ENCODE measurements around the gene RPL7A.

The RPL7A gene

GRCh38 chr9:133352635-133353340 lies 4.8 kb downstream of the RPL7A start:
- in situ Hi-C loops (cut with HindIII; ENCODE audit: low sequenced_read_pairs): no loop called here
- TF ChIP-seq CTCF (IDR thresholded peaks at IDR 0.05; ENCODE audit: low read depth, low read length, missing control alignments): no peak
- no peak overlapping the region for H3K4me3 ChIP-seq (ENCODE audit: low read depth, low read length)
- no peak for DNase-seq (ENCODE audit: low read depth)

- no peak overlapping the region for H3K4me3 ChIP-seq (ENCODE audit: low read depth, low read length)
- in situ Hi-C loops (cut with HindIII; ENCODE audit: low sequenced_read_pairs): no loop called here
- TF ChIP-seq CTCF (IDR thresholded peaks at IDR 0.05; ENCODE audit: low read depth, low read length, missing control alignments): no peak
- no peak for DNase-seq (ENCODE audit: low read depth)
Measured at GRCh38 chr9:133353548-133353947, 5.5 kb downstream of the RPL7A start.

DNA sequence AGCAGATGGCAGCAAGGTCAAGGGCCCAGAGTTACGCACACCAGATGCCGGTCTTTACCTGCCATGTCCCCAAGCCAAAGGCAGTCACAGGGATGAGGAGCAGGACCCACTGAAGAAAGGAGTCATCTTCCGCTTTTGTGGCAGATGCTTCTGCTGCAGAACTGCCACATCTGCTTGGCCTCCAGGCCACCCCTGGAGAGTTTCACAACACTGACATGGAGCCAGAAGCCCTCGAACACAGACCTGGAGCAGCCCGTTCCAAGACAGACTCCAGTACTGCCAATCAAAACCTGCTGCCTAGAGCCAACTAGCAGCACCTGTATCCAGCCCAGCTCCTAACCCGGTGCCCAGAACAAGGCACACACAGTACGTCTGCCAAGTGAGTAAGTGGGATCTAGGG lies 6.7 kb downstream of the RPL7A start:
- no peak overlapping the region for H3K4me3 ChIP-seq (ENCODE audit: low read depth, low read length)
- no peak for TF ChIP-seq CTCF (IDR thresholded peaks at IDR 0.05; ENCODE audit: low read depth, low read length, missing control alignments)
- DNase-seq (ENCODE audit: low read depth): no peak
- in situ Hi-C loops (cut with HindIII; ENCODE audit: low sequenced_read_pairs): no loop called here

- no peak for TF ChIP-seq CTCF (IDR thresholded peaks at IDR 0.05; ENCODE audit: low read depth, low read length, missing control alignments)
- H3K4me3 ChIP-seq (ENCODE audit: low read depth, low read length): peak overlapping the region; percentile 76
- DNase-seq (ENCODE audit: low read depth): no peak
- in situ Hi-C loops (cut with HindIII; ENCODE audit: low sequenced_read_pairs): no loop called here
Measured at GRCh38 chr9:133355881-133356357, 7.9 kb downstream of the RPL7A start.

DNA sequence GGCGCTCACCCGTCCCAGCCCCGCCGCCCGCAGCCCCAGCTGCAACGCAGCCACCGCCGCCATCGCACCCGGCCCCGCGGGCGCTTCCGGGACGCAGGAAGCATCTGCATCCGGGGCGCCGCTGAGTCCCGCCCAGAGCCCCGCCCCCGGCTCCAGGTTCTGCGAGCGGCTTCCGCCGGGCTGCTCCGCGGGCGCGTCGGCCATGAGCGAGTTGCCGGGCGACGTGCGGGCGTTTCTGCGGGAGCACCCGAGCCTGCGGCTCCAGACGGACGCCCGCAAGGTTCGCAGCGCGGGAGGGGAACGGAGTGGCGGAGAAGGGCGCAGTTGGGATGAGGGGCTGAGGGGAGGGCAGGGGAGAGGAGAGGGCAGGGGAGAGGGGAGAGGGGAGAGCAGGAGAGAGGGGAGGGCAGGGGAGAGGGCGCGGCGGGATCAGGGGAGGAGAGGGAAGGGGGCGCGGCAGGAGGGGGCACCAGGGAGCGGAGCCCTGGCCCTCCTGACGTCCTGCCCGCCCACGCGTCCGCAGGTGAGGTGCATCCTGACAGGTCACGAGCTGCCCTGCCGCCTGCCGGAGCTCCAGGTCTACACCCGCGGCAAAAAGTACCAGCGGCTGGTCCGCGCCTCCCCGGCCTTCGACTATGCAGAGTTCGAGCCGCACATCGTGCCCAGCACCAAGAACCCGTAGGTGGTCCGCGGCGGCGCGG lies 8.5 kb downstream of the RPL7A start, which contains the start of the genes SURF1 and SURF2:
TSS of gene SURF1 (minus strand) at position 97 of the 701 bp plus-strand sequence. CDS start at position 63, 34 bp downstream.
TSS of gene SURF2 (plus strand) at position 160 of the 701 bp plus-strand sequence. CDS start at position 203, 43 bp downstream.
- no peak for TF ChIP-seq CTCF (IDR thresholded peaks at IDR 0.05; ENCODE audit: low read depth, low read length, missing control alignments)
- peak within 1 kb of the TSS; percentile 76 for H3K4me3 ChIP-seq (ENCODE audit: low read depth, low read length)
- in situ Hi-C loops (cut with HindIII; ENCODE audit: low sequenced_read_pairs): no loop called here
- DNase-seq (ENCODE audit: low read depth): no peak

- in situ Hi-C loops (cut with HindIII; ENCODE audit: low sequenced_read_pairs): no loop called here
- H3K4me3 ChIP-seq (ENCODE audit: low read depth, low read length): no peak overlapping the region
- no peak for TF ChIP-seq CTCF (IDR thresholded peaks at IDR 0.05; ENCODE audit: low read depth, low read length, missing control alignments)
- DNase-seq (ENCODE audit: low read depth): no peak
Measured at GRCh38 chr9:133357656-133358055, 9.6 kb downstream of the RPL7A start.
